Measurements from ENCODE around the gene F2. TPM values are rescaled to one million over a fixed set of nuclear protein-coding genes. Genes with fewer than 3 reads are reported as not detected.

The F2 gene
- total RNA-seq, 4 donors from 2014 or later = not detected

DNA sequence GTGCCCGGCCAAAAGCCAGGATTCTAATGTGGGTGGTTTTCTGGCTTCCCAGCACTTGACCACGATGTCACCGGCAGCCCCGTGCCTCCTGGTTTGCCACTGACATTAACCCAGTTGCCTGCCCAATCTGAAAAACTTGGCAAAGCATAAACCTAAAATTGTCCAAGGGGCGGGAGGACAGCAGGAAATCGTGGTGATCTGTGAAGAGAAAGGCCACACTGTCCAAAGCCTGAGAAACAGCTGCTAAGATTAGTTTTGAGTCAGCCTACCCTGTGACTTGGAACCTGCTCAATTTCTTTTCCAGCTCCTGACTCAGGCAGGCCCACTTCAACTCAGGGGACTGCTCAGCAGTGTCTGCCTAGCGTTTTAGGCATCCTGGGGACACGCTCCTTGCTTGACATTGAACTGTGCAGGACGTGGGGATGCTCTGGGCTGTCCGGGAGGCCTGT, 8.2 kb upstream of the F2 start:
- TF ChIP-seq, protein P1, sequence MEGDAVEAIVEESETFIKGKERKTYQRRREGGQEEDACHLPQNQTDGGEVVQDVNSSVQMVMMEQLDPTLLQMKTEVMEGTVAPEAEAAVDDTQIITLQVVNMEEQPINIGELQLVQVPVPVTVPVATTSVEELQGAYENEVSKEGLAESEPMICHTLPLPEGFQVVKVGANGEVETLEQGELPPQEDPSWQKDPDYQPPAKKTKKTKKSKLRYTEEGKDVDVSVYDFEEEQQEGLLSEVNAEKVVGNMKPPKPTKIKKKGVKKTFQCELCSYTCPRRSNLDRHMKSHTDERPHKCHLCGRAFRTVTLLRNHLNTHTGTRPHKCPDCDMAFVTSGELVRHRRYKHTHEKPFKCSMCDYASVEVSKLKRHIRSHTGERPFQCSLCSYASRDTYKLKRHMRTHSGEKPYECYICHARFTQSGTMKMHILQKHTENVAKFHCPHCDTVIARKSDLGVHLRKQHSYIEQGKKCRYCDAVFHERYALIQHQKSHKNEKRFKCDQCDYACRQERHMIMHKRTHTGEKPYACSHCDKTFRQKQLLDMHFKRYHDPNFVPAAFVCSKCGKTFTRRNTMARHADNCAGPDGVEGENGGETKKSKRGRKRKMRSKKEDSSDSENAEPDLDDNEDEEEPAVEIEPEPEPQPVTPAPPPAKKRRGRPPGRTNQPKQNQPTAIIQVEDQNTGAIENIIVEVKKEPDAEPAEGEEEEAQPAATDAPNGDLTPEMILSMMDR (IDR thresholded peaks at IDR 0.05; ENCODE audit: low read depth) = no peak

DNA sequence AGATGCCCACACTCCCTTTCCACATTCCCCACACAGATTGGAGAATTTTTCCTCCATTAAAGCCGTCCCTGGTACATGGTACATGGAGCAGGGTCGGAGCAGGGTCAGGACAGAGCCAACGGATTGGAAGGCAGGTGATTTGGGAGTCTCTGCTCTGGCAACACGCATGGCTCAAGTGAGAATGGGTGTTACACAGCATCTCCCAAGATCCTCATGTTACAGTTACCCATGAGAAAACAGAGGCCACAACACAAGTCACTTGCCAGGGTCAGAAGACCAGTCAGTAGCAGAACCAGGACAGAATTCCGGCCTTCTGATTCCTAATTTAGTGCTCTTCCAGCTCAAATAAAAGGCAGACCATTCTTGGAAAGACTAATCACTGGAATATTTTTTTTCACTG, 7.7 kb upstream of the F2 start:
- TF ChIP-seq, protein P1 (IDR thresholded peaks at IDR 0.05; ENCODE audit: low read depth) = no peak

DNA sequence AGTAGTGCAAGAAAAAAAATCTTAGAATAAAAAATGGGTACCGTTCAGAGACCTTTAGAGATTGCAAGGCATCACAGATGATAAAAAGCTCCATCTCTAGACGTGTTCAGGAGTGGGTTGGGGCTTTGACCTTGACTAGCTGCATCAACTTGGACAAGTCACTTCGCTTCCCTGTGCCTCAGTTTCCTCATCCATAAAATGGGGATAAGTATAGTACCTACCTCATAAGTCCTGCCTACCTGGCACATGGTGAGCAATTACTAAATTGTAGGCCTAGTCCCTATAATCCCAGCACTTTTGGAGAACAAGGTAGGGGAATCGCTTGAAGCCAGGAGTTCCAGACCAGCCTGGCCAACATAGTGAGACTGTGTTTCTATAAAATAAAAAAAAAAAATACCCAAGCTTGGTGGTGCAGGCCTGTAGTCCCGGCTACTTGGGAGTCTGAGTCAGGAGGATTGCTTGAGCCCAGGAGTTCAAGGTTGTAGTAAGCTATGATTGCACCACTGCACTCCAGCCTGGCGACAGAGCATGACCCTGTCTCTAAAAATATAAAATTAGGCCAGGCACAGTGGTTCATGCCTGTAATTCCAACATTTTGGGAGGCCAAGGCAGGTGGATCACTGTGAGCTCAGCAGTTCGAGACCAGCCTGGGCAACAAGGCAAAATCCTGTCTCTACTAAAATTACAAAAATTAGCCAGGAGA, 6.0 kb upstream of the F2 start:
- TF ChIP-seq, protein P1 (IDR thresholded peaks at IDR 0.05; ENCODE audit: low read depth) = no peak

DNA sequence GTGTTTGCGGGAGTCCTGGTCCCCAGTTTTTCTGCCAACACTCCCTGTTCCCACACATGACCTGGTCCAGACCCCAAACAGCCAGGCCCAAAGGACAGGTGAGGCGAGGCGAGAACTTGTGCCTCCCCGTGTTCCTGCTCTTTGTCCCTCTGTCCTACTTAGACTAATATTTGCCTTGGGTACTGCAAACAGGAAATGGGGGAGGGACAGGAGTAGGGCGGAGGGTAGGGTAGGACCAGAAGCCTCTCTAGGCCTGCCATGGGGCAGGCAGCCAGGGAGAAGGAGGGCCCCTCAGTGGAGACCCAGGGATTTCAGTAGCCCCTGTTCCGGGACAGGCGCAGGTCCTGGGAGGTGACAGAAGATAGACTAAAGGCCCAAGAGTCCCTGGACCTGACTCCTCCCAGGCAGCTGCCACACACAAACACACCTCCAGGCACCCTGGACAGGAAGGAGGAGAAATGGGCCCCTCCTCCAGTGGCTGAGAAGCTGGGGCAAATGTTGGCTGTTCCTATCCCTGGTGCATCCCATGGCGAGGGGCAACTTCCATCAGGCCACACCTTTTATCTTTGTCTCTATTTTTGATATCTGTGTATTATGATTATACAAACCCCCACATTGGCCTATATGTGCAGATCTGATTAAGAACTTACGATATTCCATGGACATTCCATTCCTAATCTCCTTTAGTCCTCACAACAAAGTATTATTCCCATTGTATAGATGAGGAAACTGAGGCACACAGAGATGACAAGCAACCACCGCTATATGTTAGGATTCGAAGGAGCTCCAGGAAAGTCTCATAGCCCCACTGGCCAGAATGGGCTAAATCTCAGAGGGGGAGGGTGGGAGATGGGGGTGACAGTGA, 626 bp upstream of the F2 start:
- TF ChIP-seq, protein P1 (IDR thresholded peaks at IDR 0.05; ENCODE audit: low read depth) = no peak

DNA sequence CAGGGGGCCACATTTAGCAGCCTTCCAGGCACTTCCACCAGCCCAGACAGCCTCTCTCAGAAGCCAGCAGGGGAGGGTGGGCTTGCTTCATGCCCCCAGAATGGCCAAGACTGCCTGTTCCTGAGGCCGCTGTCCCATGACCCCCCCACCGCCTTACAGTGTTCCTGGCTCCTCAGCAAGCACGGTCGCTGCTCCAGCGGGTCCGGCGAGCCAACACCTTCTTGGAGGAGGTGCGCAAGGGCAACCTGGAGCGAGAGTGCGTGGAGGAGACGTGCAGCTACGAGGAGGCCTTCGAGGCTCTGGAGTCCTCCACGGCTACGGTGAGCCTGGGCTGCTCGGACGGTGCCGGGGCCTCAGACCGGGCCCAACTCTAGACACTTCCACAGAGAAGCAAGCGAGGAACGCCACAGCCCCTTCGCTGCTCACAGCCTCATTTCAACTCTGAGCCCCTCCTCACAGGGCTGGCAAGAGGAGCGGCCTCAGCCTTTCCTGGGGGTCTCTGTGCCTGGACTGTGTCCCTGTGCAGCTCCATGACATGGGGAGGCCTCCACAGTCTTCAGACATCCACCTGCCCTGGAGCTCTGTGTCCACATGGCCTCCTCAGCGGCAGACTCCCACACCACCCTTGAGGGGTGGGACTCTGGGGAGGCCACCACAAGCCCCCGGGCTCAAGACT, 668 bp downstream of the F2 start:
- TF ChIP-seq, protein P1 (IDR thresholded peaks at IDR 0.05; ENCODE audit: low read depth) = no peak

DNA sequence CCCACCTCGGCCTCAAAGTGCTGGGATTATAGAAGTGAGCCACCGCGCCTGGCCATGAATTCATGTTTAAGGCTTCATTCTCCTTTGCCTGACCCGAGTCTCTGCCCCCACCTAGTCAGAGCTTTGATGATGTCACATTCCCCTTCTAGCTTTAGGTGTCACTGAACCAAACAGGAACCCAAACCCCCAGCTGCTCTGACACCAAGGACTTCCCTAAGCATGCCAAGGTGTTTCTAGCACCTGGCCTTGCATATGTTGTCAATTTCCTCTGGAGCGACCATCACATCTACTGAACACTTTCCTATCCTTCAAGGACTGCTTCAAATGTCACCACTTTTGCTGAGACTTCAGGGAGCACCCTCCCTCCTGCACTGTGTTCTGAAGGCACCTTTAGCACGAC, 2.3 kb downstream of the F2 start:
- TF ChIP-seq, protein P1 (IDR thresholded peaks at IDR 0.05; ENCODE audit: low read depth) = no peak

Data from subcutaneous adipose tissue (tissue), 4 donors.